GM21447 (cell line): Measurements from ENCODE around the gene CHRND.

Source experiments
- ATAC-seq: cut with Tn5 transposase; IDR thresholded peaks from one replicate; pipeline ENCODE4 v1.9.1; 2021; ENCODE audit not compliant: unreplicated experiment

The CHRND gene

GRCh38 chr2:232487385-232488096, 38.4 kb upstream of the CHRND start, which contains the start of gene ECEL1:
Gene ECEL1 (minus strand): TSS chr2:232487834. CDS start chr2:232486653, 1,181 bp downstream.
- ATAC-seq = no peak

DNA sequence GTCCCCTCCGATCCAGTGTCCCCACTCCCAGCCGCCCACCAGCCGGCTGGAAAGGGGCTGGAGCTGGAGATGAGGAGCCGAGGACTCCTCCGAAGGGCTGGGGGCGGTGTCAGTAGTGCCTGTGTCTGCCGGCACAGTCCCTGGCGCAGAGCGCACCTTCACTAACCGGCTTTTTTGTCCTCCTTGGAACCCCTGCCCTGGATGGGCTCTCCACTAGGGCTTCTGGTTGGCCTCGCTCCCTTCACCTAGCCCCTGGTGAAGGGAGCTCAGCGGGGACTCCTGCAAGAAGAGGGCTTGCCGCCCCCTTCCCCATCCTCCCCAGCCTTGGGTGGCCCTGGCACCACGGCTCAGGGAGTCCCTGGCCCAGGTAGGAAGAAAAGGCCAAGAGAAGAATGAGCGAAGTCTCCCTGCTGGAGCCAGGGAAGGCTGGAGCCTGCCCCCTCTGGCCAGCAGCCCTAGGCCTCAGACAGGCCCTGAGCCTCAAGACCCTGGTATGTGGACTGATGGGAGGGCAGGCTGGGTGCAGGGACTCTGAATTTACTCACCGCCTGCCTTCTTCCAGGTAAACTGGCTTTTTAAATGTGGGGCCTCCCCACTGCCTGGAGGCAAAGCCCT, 37.8 kb upstream of the CHRND start:
- ATAC-seq = no peak

DNA sequence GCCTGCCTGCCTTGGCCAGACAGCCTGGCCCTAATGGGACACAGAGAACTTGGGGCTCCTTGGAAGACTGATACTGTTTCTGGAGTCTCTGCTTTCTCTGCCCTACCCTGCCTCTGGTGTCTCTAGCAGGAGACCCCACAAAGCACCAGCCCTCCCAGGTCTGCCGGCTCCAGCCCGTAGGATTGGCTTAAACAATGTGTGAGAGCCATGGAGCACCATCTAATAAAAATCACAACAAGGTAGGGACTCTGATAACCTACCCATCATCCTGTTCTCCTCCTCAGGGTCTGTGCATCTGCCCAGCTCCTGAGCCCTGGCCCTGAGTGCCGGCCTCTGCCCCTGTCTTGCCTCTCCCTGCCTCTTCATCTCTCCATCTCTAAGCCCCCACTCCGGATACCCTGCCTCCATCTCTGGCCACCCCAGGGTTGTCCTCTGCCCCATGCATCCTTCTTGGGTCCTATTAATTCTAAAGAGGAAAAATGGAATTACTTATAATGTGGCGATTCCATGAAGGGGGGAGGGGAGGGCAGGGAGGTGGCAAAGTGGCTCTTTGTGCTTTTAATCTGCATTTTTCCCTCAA, 37.1 kb upstream of the CHRND start:
- no peak for ATAC-seq

DNA sequence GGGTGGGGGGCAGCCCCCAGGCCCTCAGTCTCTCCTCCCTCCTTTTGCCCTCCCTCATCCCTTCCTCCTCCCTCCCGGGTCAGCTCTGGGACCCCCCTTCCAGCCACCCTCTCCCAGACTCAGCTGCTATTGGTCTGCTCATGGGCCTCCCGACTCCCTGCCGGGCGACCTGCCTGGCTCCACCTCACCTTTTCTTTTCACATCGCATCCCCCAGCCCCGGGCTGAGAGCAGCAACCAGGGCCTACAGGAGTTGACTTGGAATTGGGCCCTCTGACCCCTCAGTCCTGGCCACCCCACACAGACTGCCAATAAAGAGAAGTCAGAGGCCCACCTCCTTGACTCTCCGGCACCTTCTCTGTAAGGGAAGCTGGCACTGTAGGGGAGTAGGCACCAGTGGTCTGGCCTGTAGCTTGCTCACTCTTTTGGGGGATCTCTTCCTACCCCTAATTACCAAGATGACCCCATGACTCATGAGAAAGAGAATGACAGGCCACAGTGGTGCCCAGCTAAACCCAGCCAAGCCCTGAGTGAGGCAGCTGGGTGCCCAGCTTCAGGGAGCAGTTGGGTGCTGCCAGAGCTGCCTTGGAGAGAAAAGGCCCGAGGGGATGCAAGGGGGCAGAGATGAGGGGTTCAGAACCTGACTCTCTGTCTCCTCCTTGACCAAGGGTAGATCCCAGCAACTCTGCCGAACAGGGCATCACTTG, 36.3 kb upstream of the CHRND start:
- ATAC-seq = no peak

- ATAC-seq = no peak
Observed at GRCh38 chr2:232490221-232491138, 35.5 kb upstream of the CHRND start.

- no peak for ATAC-seq
Observed at GRCh38 chr2:232491139-232491780, 34.7 kb upstream of the CHRND start.

- no peak for ATAC-seq
Observed at GRCh38 chr2:232492236-232492848, 33.6 kb upstream of the CHRND start.

DNA sequence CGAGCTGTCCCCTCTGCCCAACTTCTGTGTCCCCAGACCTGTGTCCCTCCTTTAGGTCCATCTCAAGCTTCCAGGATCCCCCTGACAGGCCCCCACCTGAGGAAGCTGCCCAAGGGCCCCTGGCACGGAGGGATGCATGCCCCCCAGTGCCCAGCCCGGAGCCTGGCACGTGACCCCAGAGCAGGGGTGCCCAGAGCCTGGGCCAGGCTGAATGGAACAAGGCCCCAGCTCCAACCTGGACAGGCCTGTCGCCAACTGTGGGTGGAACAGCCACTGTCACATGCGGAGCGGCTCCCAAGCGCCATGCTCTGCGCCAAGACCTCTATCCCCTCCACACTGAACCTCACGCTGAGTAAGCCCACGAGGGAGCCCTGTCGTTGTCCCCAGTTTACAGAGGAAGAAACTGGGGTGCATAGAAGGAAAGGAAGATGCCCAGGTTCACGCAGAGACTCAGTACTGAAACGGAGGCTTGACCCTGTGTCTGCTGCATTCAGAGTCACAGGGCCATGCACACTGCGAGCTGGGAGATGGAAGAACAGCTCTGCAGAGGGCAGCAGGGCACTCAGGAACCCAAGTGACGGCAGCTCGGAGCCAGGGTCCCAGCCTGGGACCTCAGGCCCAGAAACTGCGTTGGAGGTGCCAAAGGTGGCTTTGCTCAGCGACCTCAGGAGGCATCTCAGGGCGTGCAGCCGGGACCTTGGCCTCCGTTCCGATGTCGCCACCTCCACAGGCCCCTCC, 32.8 kb upstream of the CHRND start:
- ATAC-seq = no peak

DNA sequence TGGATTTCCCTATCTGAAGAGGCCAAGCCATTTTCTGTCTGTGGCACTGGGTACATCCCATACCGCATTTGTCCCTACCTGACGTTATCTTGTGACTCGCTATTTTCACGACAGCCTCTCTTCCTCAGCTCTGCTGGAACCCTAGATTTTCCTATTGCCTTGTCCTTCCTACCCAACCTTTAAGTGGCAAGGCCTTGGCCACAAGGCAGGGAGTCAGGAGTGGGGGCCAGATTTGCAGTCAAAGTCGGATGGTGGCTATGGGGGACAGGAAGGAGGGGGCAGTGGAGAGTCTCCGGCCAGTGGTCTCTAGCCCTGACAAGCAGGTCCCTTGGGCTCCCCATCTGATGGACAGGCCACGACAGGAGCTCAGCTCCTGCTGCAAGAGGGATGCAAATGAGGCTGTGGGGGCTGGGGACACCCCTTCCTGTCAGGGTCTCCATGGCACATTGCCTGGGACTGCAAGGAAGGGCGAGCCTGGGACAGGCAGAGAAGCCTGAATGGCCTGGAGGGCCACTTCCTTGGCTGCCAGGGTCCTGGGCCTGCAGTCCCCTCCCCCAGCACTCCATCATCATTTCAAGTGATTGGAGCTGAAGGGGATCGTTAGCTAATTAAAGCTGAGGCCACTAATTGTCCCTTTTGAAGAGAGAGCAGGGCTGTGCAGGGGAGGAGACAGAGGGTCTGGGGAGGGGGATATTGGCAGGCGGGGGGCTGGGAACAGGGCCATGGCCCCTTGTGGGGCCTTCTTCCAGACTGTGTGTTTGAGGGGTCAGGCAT, 32.1 kb upstream of the CHRND start:
- no peak for ATAC-seq

DNA sequence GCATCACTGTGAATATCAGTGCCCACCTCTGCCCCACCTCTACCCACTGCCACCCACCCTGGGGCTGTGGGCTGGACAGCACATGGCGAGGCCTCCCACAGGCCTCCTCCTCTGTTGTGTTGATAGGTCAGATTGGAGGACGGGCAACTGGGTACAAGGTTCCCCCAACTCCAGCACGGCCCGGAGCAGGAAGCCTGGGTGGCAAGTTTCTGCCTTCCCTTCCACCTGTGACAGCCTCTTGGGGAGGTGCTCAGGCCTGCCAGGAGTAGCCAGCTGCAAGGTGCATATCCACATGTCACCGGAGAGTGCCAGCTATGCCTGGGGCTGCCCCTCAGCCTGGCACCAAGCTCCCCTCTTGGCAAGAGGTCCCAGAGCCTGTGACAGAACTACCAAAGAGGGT, 31.4 kb upstream of the CHRND start:
- no peak for ATAC-seq

GRCh38 chr2:232495292-232495691, 30.7 kb upstream of the CHRND start:
- ATAC-seq = no peak

GRCh38 chr2:232496501-232497270, 29.3 kb upstream of the CHRND start:
- ATAC-seq = no peak

DNA sequence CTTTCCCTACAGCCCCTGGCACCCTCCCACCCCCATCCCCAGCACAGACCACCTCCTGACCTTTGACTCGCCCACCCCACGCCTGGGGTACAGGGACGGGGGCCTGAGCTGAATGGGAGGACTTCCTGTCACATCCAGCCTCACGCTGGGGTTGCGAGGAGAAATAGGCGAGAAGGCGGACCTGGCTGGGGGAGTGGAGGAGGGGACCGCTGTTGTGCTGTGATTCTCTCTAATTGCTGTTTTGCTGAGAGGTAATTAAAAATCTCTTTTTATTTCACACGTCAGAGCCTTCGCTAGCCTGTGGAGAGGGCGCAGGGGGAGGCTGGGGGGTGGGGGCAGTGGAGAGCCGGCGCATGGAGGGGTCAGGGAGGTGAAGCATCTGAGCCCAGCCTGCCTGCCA, 28.6 kb upstream of the CHRND start:
- ATAC-seq = no peak

- no peak for ATAC-seq
Observed at GRCh38 chr2:232498452-232498851, 27.5 kb upstream of the CHRND start.

DNA sequence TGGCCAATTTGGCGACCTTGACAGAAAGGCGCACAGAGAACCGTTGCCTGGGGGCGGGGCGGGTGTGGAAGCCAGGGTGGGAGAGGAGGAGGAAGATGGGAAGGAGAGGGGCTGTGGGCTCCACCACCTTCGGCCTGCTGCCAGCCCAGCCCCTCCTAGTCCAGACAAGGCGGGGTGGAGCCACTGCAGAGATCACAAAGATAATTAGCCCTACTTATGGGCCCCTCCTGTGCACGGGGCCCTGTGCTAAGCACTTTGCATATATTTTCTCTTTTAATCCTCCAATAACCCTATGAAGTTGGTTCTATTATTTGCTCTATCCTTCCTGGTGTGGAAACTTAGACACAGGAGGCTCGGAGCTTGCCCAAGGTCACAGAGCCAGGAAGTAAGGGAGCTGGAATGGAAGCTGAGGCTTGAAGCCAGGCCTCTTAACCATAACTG, 24.6 kb upstream of the CHRND start:
- no peak for ATAC-seq

DNA sequence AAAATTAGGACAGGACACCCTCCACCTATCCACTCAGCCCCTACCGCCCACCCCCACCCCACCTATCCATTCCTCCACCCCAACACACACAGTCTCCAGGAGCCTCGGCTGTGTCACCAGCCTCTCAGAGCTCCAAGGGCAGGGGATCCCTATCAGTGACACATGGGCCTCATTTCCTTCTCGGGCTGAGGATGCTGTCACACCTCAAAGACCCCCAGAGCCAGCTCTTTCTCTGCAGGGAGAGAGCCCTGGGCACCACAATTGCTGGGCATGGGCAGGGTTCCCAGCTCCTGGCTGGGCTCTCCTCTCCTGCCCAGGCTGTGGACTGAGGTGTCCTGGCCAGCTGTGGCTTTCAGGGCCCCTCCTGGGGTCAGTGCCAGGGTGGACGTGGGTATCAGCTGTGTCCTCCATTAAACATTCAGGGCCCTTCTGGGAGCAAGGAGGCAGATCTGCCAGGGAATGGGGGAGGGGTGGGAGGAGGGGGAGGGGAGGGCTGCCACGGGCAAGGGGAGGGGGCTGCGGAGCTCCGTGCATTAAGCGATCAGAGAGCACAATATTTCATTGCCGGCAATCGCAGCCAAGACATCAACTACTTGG, 24.1 kb upstream of the CHRND start:
- no peak for ATAC-seq

GRCh38 chr2:232502511-232502910, 23.4 kb upstream of the CHRND start:
- ATAC-seq = no peak
